Activated CD4-positive, alpha-beta T cell treated with anti-CD3 and anti-CD28 coated beads, Interleukin-2, amount 50 U/mL, for 24 hours (primary cell): Measurements from ENCODE around the gene KIF2A.

Experiments
- DNase-seq, 2 donors: peaks; one replicate each; pipeline ENCODE4 v3.0.0-alpha.2; 2020; ENCODE audit warnings: low read depth in 1 of 2, low spot score in 1 of 2

The KIF2A gene

GRCh38 chr5:62327138-62328053 lies 21.4 kb downstream of the KIF2A start:
- DNase-seq, result no peak

- DNase-seq, result no peak
Observed at GRCh38 chr5:62328772-62329491, 22.9 kb downstream of the KIF2A start.

GRCh38 chr5:62330302-62330701 lies 24.3 kb downstream of the KIF2A start:
- DNase-seq, result no peak

GRCh38 chr5:62331921-62332320 lies 25.9 kb downstream of the KIF2A start:
- no peak for DNase-seq

GRCh38 chr5:62333250-62333794 lies 27.3 kb downstream of the KIF2A start:
- no peak for DNase-seq

GRCh38 chr5:62334082-62334481 lies 28.1 kb downstream of the KIF2A start:
- DNase-seq, result no peak

GRCh38 chr5:62340392-62340791 lies 34.4 kb downstream of the KIF2A start:
- DNase-seq, result no peak

GRCh38 chr5:62340979-62341378 lies 35.0 kb downstream of the KIF2A start:
- no peak for DNase-seq

GRCh38 chr5:62341783-62342475 lies 35.9 kb downstream of the KIF2A start:
- DNase-seq, result no peak

GRCh38 chr5:62342476-62342837 lies 36.5 kb downstream of the KIF2A start:
- DNase-seq, result no peak

GRCh38 chr5:62343428-62343827 lies 37.4 kb downstream of the KIF2A start:
- no peak for DNase-seq

- no peak for DNase-seq
Observed at GRCh38 chr5:62346748-62347147, 40.7 kb downstream of the KIF2A start.

- no peak for DNase-seq
Observed at GRCh38 chr5:62347928-62348327, 41.9 kb downstream of the KIF2A start.

- DNase-seq, result no peak
Observed at GRCh38 chr5:62348723-62349481, 42.9 kb downstream of the KIF2A start.

- no peak for DNase-seq
Observed at GRCh38 chr5:62354028-62354874, 48.2 kb downstream of the KIF2A start.

GRCh38 chr5:62362701-62363100 lies 56.7 kb downstream of the KIF2A start:
- no peak for DNase-seq

- no peak for DNase-seq
Observed at GRCh38 chr5:62369039-62369438, 63.0 kb downstream of the KIF2A start.

GRCh38 chr5:62371409-62371808 lies 65.4 kb downstream of the KIF2A start:
- DNase-seq, result no peak

GRCh38 chr5:62372600-62372999 lies 66.6 kb downstream of the KIF2A start:
- no peak for DNase-seq

- DNase-seq, result no peak
Observed at GRCh38 chr5:62373382-62373781, 67.4 kb downstream of the KIF2A start.
